CD4-positive, alpha-beta T cell (primary cell): ENCODE data around the gene PLOD1. TPM values are rescaled to one million over a fixed set of nuclear protein-coding genes. Genes with fewer than 3 reads are reported as not detected.

Source experiments
- ATAC-seq: fragments of 200-7000 bp; cut with Tn5 transposase; one replicate; pipeline ENCODE4 v1.10.0; 2022; ENCODE audit warnings: mild to moderate bottlenecking; ENCODE audit not compliant: poor library complexity
- CTCF ChIA-PET: fragments of 350-600 bp; sonication (Branson Sonifier 250); formaldehyde crosslinking; loops from one replicate; lab custom pipeline; 2021; ENCODE audit warnings: antibody characterized with exemption, inconsistent platforms; lab: Charles Lee
- POLR2A ChIA-PET: fragments of 350-600 bp; sonication (Branson Sonifier 250); formaldehyde crosslinking; loops from one replicate; lab custom pipeline; 2021; ENCODE audit warnings: antibody characterized with exemption, inconsistent platforms; lab: Charles Lee
- DNase-seq, 14 experiments: peaks; one replicate each; pipeline ENCODE4 v3.0.0-alpha.2; 2013 to 2020; ENCODE audit warnings: mixed read lengths in 2 of 14
- H3K27ac ChIP-seq, 2 donors: one replicate each; pipeline versions ENCODE4 v1.5.1 to v1.7.0; 2013; ENCODE audit warnings: low read length in 2 of 2, low read depth in 1 of 2, mild to moderate bottlenecking in 1 of 2
- H3K27me3 ChIP-seq, 2 experiments: 1 replicate in 1 of 2; 2 replicates in 1 of 2; pipeline versions ENCODE4 v1.6.1 to v1.7.0; 2013; ENCODE audit warnings: low read length in 2 of 2, control low read depth in 1 of 2, mild to moderate bottlenecking in 1 of 2, moderate library complexity in 1 of 2; ENCODE audit not compliant: insufficient read depth in 2 of 2, control insufficient read depth in 1 of 2
- H3K36me3 ChIP-seq: one replicate; pipeline ENCODE4 v1.6.1; 2013; ENCODE audit warnings: low read length, control low read depth; ENCODE audit not compliant: insufficient read depth
- H3K4me1 ChIP-seq: one replicate; pipeline ENCODE4 v1.6.1; 2013; ENCODE audit warnings: low read length, control low read depth; ENCODE audit not compliant: insufficient read depth
- H3K4me3 ChIP-seq: one replicate; pipeline ENCODE4 v1.5.1; 2013; ENCODE audit warnings: mild to moderate bottlenecking, low read length, moderate library complexity
- H3K9me3 ChIP-seq, 2 experiments: 1 replicate in 1 of 2; 2 replicates in 1 of 2; pipeline versions ENCODE4 v1.6.1 to v1.7.0; 2013; ENCODE audit warnings: low read length in 2 of 2, mild to moderate bottlenecking in 2 of 2, control low read depth in 1 of 2, moderate library complexity in 1 of 2; ENCODE audit not compliant: control insufficient read depth in 1 of 2, insufficient read depth in 1 of 2
- H3K27ac Mint-ChIP-seq: one replicate; pipeline ENCODE4 v1.8.0; 2020; ENCODE audit warnings: mixed read lengths
- H3K27me3 Mint-ChIP-seq: one replicate; pipeline ENCODE4 v1.8.0; 2021; ENCODE audit warnings: mixed read lengths
- H3K36me3 Mint-ChIP-seq: one replicate; pipeline ENCODE4 v1.8.0; 2021; ENCODE audit warnings: low read depth, mixed read lengths
- H3K4me1 Mint-ChIP-seq: one replicate; pipeline ENCODE4 v1.8.0; 2021; ENCODE audit warnings: low read depth, mixed read lengths
- H3K4me3 Mint-ChIP-seq: one replicate; pipeline ENCODE4 v1.8.0; 2020; ENCODE audit warnings: mild to moderate bottlenecking, mixed read lengths
- H3K9me3 Mint-ChIP-seq: one replicate; pipeline ENCODE4 v1.8.0; 2020; ENCODE audit warnings: mixed read lengths
- CTCF ChIP-seq: fragments of 200-600 bp; IDR thresholded peaks from one replicate; pipeline ENCODE4 v1.8.0; 2022; ENCODE audit warnings: antibody characterized with exemption, mild to moderate bottlenecking
- intact Hi-C, 2 experiments: fragments of 100-400 bp; cut with DNase I in 1 of 2; cut with micrococcal nuclease in 1 of 2; formaldehyde crosslinking; loops; one replicate each; pipeline versions ENCODE4 v1.15.1 to v1.9.0; 2023 to 2025; cut with DNase I, micrococcal nuclease
- total RNA-seq, 174 experiments: library from RNA in 2 of 174; stranded (reverse) in 2 of 174; gene quantifications; one replicate each; pipeline ENCODE4 v1.2.3 and lab custom pipeline; 2021 to 2026

Gene PLOD1
- total RNA-seq, 2 experiments from 2014 or later: 1.6 to 1.8 TPM

GRCh38 chr1:11920239-11920903 lies 14.1 kb upstream of the PLOD1 start:
- no peaks in the 10 kb centered on the region for H3K9me3 Mint-ChIP-seq
- intact Hi-C loops: no loop called here
- no peak for TF ChIP-seq CTCF
- H3K9me3 ChIP-seq: no peaks in the 10 kb centered on the region
- ChIA-PET CTCF (no interaction called here), POLR2A (interaction anchor here (1.3 to 3.3 kb wide), 2 partner anchors 10 to 12 kb away, joined by 7 to 15 read pairs; no protein-coding TSS in a partner anchor)
- H3K4me1 ChIP-seq: peaks cover 42% of the 10 kb centered on the region
- peak overlapping the region; percentile 38 for H3K4me3 Mint-ChIP-seq
- ATAC-seq (no peak), DNase-seq (no peak)
- no peaks in the 10 kb centered on the region for H3K27me3 Mint-ChIP-seq
- peaks cover 55% of the 10 kb centered on the region for H3K36me3 Mint-ChIP-seq
- no peak overlapping the region for H3K27ac Mint-ChIP-seq
- no peaks in the 10 kb centered on the region for H3K27me3 ChIP-seq
- H3K36me3 ChIP-seq: peaks cover 41% of the 10 kb centered on the region
- H3K4me1 Mint-ChIP-seq: peaks cover 34% of the 10 kb centered on the region
- no peak overlapping the region for H3K4me3 ChIP-seq
- no peak overlapping the region for H3K27ac ChIP-seq

- POLR2A ChIA-PET: interaction anchor here (1.3 to 3.3 kb wide), 2 partner anchors 11 to 13 kb away, joined by 7 to 15 read pairs; no protein-coding TSS in a partner anchor
Measured at GRCh38 chr1:11921022-11921421, 13.5 kb upstream of the PLOD1 start.

GRCh38 chr1:11923069-11923826 lies 11.3 kb upstream of the PLOD1 start:
- POLR2A ChIA-PET: interaction anchor here (0.9 to 3.3 kb wide), 3 partner anchors 13 to 15 kb away, joined by 3 to 15 read pairs (median 3); no protein-coding TSS in a partner anchor

More at GRCh38 chr1:11921022-11921421, 13.5 kb upstream of the PLOD1 start:
- H3K4me1 Mint-ChIP-seq: peaks cover 34% of the 10 kb centered on the region
- Histone ChIP-seq H3K4me1 (peaks cover 42% of the 10 kb centered on the region), H3K27ac (no peak overlapping the region), H3K4me3 (no peak overlapping the region), H3K9me3 (no peaks in the 10 kb centered on the region), H3K27me3 (no peaks in the 10 kb centered on the region), H3K36me3 (peaks cover 41% of the 10 kb centered on the region)
- no peak overlapping the region for H3K27ac Mint-ChIP-seq
- CTCF ChIA-PET: no interaction called here
- no peak overlapping the region for H3K4me3 Mint-ChIP-seq
- DNase-seq: no peak
- no peaks in the 10 kb centered on the region for H3K9me3 Mint-ChIP-seq
- H3K27me3 Mint-ChIP-seq: no peaks in the 10 kb centered on the region
- ATAC-seq: no peak
- TF ChIP-seq CTCF: no peak
- intact Hi-C loops: no loop called here
- peaks cover 55% of the 10 kb centered on the region for H3K36me3 Mint-ChIP-seq

More at GRCh38 chr1:11923069-11923826, 11.3 kb upstream of the PLOD1 start:
- Histone ChIP-seq H3K27me3 (no peaks in the 10 kb centered on the region), H3K4me1 (peaks cover 49% of the 10 kb centered on the region), H3K9me3 (no peaks in the 10 kb centered on the region), H3K4me3 (no peak overlapping the region), H3K27ac (no peak overlapping the region), H3K36me3 (peaks cover 41% of the 10 kb centered on the region)
- no peak for ATAC-seq
- no peaks in the 10 kb centered on the region for H3K9me3 Mint-ChIP-seq
- no peak for DNase-seq
- peaks cover 52% of the 10 kb centered on the region for H3K36me3 Mint-ChIP-seq
- H3K4me3 Mint-ChIP-seq: peak overlapping the region; percentile 92
- TF ChIP-seq CTCF: no peak
- CTCF ChIA-PET: no interaction called here
- peak overlapping the region; percentile 76 for H3K27ac Mint-ChIP-seq
- intact Hi-C loops: no loop called here
- peaks cover 40% of the 10 kb centered on the region for H3K4me1 Mint-ChIP-seq
- H3K27me3 Mint-ChIP-seq: no peaks in the 10 kb centered on the region
